D341Med (cell line): ENCODE measurements around the gene GJD3.

Experiments used
- DNase-seq: peaks from one replicate; pipeline ENCODE4 v3.0.0; 2012; ENCODE audit warnings: low spot score

The GJD3 gene

DNA sequence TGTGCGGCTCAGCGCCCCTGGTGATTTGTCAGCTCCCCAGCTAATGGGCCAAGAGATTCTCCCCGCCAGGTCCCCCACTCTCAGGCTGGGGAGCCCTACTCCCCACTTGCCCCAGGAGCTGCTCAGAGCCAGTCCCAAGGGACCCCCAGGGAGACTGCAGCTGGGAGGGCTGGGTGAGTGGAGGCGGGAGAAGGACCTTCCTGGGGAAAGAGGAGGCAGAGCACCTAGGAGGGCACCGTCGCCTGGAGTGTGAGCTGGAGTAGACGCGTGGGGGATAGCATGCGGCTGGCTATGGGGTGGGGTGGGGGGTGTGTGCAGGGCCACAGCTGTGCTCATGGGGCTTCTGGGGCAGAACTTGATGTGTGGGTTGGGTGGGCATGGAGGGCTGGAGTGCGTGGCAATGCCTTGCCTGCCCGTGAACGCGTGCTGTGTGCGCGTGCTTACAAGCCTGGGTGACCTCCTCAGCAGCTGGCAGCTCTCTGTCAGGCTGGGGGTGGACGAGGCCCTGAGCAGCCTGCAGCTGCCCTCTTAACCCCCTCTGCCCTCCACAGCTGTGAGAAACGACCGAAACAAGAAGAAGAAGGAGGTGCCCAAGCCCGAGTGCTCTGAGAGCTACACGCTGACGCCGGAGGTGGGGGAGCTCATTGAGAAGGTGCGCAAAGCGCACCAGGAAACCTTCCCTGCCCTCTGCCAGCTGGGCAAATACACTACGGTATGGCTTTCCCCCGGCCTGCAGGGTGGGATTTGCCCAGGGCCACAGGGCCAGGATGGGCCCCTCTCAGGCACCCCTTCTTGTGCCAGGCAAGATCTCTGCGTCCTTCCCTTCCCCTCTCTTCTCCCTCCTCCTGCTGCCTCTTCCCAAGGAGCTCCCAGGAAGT lies 12.9 kb downstream of the GJD3 start:
- no peak for DNase-seq

DNA sequence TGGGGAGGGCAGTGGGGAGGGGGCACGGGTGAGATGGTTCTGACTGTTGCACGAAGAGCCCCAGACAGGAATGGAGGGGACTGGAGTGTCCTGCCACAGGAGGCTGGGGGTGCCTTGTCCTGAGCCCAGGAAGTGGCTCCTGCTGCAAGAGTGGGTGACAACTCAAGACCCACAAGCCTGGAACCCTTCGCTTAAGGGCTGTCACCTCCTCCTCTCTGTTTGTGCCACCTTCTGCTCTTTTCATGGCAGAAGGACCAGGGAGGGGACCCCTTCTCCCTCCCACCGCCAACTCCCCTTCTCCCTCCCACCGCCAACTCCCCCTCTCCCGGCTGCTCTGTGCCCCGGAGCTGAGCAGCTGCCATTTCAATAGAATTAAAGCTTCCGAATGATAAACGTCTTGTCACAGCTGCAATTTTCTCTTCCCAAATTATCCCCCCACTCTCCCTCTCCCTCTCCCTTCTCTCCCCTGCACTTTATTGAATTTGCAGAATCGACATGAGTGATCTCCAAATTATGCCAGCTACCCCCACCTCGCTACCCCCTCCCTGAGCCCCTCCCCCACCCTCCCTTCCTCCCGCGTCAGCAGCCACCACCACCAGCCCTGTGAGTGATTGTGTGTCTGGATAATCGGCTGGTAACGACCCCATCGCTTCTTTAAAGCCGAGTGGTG lies 13.7 kb downstream of the GJD3 start:
- DNase-seq = no peak

DNA sequence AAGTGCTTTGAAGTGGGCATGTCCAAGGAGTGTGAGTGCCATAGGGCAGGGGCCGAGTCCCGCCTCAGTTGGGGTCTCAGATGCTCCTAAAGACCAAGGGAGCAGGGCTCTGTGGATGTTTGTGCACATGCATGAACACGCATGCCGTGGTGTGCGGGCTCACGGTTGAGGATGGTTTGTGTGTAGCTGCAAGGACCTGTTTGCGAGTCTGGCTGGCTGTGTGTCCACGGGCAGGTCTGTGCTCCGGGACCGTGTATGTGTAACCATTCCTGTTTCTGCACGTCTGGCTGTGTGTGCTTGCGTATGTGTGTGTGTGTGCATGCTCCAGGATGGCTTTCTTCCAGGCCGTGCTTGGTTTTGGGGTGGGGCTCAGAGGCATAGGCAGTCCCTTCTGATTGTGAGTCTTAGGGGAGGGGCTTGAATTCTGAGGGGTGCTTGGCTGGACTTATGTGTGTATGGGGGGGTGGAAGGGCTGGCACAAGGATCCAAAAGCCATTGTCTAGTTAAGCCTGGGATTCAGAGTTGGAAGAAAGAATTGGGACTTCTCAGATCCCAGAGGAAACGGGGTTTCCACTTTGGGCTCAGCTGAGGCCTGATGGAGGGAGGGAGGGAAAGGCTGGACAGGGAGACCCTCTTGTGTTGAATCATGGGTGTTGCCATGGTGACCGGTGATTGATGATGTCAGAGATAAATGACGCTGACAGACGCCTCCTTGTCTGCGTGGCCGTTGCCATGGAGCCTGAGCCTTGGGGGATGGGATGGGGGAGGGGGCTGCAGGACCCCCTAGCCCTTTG lies 14.4 kb downstream of the GJD3 start:
- DNase-seq = no peak

DNA sequence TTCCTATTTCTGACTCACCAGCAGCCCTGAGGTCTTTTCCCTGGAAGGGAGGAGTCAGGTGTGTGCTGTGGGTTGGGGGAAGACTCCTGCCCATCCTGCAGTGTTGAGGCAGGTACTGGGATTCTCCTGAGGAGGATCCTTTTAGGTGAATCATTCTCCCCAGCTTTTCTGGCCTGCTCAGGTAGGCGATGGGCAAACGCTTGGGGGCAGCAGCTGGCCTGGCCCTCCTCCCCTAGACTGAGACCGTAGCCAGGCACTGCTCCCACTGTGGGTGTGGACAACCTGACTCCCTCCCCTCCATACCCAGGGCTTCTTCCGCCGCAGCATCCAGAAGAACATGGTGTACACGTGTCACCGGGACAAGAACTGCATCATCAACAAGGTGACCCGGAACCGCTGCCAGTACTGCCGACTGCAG lies 15.1 kb downstream of the GJD3 start:
- no peak for DNase-seq

DNA sequence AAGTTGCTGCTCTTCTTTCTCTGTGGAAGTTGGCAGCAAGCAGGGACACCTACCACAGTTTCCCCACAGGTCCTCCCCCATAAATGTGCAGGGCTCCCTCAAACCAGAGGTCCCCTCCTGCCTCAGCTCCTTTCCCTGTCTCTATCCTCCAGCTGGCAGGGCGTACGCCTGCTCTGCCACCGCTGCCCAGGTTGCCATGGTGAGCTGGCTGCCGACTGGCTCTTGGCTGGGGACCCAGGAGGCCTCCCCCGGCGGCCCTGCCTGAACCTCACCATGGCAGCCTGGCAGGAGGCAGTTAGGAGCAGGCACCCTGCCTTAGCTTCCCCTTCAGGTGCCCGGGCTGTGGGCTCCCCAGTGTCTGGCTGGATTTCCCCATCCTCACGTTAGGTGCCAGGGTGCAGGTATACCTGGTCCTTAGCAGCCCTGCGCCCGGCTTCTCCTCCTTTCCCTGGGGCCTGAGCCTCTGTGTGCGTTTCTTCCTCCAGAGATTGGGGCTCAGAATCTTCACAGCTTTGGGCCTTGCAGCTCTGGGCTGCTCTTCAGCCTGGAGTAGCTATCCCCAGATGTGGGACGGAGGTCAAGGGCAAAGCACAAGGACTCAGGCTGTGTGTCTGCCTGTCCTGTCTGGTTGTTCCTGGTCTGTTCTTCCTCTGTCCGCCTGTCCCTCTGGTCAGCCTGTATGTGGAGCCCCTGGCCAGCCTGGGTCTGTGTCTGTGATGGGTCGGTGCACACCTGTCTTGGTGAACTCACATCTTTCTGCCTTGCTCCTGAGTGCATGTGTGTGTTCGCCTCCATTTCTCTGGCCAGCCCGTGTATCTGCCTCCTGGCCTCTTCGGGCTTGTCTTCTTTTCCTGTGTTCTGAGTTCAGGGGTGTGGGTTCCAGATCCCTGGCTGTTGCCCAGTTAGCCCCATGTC lies 15.7 kb downstream of the GJD3 start:
- DNase-seq = no peak

DNA sequence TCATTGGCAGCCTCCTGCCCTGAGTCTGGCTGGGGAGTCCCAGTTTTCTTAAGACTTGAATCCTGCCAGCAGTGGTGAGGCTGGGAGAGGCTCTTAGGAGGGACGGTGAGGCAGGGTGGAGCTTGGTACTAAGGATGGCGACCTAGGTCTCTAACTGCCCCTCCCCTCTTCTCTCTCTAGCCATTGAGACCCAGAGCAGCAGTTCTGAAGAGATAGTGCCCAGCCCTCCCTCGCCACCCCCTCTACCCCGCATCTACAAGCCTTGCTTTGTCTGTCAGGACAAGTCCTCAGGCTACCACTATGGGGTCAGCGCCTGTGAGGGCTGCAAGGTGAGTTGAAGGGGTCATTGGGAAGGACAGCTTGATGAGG lies 16.4 kb downstream of the GJD3 start:
- DNase-seq = no peak

DNA sequence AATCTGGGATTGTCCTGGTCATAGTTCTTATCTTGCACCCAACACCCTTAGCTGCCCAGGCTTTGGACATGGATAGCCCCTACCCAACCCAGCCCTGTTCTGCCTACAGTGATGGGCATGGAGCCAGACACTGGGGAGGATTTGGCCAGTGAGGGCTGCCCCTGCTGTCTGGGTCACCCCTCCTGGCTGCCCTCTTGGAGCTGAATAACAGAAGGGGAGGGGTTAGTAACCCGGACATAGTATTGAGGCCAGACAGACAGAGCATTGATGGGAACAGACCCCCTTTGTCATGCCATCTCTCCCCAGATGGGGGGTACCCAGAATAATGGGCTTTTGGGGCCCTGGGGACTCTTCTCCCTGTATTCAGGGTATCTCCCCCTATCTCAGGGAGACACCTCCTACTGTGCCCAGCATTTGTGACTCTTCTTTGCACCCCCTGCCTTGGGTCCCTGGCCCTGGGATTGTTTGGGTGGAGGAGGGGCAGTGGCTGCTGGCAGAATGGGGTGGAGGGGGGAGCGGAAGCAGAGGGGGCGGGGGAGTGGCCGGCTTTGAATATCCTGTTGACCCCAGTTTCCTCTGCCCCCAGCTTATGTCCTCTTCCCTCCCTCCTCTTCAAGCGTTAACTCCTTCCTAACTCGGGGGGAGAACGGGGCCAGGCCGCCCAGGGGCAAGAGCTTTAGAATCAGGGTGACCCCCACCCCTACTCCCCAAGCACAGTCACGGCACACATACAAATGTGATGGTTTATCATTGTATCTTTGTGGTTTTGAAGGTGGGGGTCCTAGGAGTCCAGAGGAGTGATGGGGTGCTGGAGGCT lies 17.0 kb downstream of the GJD3 start:
- no peak for DNase-seq

DNA sequence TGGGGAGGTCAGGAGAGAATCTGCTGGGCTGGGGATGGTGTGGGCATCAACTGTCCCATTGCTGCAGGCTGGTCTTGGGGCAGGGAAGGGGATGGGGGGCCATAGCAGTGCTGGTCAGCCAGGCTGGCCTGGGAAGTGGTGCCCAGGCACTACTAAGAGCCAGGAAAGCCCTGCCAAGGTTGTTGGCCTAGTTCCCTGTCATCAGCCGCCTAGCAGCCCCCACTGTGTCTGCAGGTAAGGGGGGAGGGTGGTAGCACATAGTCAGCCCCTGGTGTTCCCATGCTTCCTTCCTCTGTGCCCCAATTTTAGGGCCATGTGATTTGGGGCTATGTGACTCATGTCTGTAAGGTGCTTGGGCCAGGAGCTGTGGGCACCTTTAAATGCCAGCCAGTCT lies 17.8 kb downstream of the GJD3 start:
- no peak for DNase-seq

DNA sequence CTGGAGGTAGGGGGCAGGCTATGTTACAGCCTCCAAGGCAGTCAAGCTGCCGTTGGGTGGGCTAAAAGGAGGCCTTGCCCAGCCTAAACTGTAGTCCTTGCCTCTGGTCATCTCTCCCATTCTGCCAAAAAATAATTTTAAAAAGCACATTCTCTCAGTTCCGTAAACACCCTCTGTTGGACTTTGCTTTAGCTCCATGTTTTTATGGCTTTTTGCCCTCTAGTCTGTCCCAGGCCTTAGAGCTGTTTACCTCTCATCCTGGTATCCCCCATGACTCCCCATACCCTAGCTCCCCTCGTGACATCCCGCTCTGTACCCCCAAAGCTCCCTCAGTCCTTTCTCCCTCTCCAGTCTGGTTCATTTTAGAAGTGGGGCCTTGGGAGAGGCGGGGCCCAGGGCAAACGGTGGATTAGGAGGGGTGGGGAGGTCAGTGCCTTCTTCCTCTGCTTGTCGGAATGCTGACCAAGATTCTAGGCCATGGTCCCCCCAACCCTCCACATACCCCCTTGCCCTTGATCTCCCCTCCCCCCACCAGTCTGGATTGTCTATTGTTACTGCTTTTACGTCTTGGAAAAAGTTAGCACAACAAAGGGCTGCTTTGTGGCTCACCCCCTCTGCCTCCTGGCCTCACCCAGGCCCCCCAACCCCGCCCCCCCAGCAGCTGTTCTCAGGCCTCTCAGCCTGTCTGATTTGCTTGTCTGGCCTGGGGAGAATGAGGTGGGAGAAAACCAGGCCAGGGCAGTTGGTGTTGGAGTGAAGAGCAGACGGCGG lies 18.4 kb downstream of the GJD3 start:
- no peak for DNase-seq

DNA sequence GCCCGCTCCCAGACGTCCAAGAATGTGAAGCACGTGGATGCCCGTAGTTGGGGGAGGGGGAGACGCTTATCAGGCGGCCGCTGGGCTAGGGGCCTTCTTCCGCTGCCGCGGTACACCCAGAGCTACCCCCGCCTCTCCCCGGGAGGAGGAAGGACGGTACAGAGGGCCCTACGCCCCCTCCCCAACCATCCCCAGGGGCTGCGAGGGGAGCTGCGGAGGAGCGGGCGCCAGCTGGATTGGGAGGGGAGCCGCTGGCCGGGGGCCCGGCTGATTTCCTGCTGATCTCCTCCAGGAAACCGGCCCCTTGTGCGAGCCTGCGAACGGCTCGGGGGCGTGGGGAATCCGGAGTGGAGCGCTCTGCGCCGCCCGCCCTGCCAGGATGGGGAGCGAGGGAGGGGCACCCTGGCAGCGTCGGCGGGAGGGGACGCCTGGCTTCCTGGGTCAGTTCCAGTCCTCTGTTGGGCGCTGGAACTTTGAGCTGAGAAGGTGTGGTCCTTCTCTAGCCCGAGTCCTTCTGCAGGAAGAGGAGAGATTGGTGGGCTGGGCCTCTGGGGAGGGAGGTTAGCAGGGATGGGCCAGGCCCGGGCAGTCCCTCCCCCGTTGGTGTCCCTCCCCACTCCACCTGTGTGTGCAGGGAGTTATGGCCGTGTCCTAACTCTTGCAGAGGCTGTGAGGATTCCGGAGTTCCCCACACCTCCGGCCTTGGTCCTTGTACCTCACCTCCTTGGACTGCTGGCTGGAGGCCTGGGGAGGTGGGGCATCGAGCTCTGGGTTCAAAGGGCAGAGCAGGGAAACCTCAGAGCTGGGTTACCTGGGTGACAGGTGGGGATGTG lies 19.2 kb downstream of the GJD3 start:
- DNase-seq = peak; percentile 80

DNA sequence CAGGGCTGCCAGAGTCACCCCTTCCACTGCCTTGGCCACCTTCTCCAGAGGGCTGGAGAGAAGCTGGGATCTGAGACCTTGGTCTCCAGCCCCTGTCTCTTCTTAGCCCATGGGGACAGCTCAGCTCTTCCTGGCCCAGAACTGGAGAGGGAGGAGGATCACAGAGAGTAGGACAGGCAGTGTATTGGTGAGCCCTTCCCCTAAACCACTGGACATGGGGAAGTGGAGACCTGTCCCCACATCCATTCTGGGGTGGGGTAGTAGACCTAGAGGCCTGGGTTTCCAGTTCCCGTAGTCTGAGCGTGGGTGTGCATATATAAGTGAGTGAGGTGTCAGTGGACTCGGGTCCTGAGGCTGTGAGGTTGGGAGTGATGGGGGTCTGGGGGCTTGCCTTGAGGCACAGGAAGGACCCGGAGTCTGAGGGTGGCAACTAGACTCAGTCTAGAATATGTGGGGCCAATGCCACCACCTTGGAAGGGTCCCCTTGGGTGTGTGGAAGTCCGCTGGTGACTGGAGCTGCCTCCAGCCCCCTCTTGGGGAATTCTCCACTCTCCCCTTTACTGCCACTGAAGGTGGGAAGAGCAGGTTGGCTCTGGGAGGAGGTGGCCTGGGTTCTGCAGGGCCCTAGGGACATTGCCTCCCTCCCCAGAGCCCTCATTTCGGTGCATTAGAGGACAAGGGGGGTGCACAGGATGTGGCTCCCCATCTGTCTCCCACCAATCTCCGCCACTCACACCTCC lies 19.9 kb downstream of the GJD3 start:
- DNase-seq = peak; percentile 78

DNA sequence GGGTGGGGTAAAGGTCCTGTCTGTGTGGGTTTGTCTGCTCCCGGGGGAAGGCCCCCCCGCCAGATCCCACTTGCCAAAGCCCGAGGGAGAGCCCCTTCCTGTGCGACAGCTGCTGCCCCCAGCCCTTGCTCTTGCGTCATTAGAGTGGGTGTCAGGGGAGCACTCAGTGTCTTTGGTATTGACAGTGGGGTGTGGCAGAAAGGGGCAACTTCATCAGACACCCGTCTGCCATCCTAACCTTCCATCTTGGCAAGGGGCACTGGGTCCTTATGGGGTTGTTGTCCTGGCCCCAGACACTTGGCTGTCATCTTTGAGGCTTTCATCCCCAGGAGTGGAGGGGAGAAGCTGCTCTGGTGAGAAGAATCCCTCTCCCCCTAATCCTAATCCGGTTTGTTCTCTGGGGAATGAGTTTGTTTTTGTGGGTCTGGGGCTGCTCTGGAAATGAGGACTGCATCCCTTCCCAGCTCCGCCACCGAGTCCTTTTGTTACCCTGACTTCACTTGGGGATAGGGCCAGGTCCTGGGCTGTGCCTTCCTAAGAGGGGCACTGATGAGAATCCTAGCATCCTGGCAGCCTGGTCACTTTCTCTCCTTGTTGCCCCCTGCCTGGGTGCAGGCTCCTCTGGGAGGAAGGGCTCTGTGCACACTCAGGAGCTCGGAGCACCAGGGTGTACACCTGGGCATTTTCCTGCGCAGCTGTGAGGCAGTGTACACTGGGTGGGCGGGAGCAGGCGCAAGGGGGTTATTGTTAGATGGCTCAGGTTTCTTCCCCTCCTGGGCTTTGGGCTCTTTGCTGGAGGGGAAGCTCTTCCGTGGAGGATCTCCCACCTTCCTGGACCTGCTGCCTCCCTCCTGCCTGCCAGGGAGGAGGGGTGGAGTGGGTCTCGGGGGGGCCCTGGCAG lies 21.1 kb downstream of the GJD3 start:
- peak; percentile 86 for DNase-seq

DNA sequence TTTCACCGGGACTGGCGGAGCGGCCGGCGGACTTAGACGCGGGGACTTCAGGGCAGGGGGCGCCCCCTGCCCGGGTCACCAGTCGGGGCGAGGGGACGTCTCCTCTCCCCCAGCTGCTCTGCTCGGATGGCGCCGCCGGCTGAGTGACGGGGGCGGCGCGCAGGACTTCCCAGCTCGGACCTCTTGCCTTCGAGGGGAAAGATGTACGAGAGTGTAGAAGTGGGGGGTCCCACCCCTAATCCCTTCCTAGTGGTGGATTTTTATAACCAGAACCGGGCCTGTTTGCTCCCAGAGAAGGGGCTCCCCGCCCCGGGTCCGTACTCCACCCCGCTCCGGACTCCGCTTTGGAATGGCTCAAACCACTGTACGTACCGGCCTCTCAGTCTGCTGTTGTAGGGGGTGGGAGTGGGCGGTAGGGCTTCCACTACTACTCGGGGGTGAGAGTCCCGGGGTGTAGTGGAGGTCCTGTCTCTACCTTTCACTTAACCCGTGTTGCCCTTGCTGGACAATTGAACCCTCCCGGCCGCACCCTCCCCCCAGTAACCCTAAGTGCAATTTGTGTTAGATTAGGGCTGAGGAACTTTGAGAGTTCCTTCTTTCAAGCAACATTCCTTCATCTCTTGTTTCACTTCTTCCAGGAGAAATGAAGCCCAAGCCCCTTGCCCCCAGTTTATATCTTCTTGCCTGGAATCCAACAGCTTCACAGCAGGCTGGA lies 21.9 kb downstream of the GJD3 start:
- no peak for DNase-seq

DNA sequence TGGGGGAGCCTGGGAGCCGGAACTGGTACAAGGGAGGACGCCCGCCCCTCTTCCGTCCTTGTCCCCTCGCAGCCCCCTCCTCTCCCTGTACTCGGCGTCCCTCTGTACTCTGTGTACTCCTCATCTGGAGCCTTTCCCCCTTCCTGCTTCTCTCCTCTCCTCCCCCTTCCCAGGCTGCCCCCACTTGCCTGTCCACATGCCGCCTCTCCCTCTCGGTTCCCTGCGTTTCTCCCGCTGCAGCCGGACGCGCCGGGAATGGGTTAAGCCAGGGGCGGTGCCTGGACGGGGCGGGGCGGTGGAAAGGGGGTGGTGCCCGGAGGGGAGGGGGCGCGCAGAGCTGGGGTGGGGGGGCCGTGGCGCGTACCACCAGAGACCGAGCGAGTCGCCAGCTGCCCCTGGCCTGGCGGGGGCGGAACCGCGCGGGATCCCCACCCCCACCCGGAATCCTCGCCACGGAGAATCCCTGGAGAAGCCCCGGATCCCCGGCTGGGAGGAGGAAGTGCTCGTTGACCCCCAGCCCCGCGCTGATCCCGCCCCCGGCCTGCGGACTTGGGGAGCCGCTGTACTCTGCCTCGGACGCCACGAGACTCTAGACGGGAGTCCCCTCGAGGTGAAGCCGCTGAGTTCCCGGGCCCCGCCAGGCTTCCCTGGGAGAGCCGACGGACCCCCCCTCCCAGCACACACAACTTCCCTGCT lies 22.6 kb downstream of the GJD3 start:
- peak; percentile 90 for DNase-seq

DNA sequence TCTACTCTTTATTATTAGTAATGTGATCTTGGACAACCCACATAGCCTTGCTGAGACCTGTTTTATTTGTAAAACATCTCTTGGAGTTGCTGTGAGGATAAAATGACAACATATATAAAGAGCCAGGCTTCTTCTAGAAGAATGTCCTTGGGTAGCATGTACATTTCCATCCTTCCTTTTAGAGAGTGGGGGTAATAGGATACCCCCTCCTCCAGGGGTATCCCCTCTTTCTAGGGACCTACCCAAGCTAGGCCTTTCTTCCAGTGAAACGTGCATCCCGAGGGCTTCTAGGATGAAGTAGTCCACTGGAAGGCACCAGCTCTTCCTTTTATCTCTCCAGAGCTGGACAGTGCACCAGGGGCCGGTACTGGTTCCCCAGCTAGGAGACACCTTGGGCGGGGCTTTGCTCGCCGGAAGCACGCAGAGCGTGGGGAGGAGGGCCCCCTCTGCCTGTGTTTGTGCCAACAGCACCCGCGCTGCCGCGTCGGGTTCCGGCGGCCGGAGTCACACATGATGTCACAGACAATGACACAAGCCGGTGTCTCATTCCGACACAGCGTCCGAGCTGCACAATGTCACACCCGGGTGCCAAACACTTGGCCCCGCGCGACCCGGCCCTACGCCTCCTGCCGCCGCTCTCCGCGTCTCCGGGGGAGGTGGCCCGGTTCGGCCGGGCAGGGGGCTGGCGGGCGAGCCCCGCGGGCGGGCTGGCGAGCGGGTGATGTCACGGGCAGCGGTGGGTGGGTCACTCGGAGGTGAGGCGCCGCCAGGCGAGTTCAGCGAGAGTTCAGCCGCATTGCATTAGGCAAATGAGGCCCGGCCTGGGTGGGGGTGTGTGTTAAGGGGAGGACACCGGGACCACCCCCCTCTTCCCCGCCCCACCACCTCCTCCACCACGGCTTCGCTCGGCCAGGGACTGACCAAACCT lies 23.4 kb downstream of the GJD3 start:
- peak; percentile 77 for DNase-seq
